ENCODE results near the gene SPEN. TPM values are rescaled to one million over a fixed set of nuclear protein-coding genes. Genes with fewer than 3 reads are reported as not detected.

SPEN gene
- total and polyA plus RNA-seq, 12 donors = 16.4 to 51.2 (median 30.7) TPM

DNA sequence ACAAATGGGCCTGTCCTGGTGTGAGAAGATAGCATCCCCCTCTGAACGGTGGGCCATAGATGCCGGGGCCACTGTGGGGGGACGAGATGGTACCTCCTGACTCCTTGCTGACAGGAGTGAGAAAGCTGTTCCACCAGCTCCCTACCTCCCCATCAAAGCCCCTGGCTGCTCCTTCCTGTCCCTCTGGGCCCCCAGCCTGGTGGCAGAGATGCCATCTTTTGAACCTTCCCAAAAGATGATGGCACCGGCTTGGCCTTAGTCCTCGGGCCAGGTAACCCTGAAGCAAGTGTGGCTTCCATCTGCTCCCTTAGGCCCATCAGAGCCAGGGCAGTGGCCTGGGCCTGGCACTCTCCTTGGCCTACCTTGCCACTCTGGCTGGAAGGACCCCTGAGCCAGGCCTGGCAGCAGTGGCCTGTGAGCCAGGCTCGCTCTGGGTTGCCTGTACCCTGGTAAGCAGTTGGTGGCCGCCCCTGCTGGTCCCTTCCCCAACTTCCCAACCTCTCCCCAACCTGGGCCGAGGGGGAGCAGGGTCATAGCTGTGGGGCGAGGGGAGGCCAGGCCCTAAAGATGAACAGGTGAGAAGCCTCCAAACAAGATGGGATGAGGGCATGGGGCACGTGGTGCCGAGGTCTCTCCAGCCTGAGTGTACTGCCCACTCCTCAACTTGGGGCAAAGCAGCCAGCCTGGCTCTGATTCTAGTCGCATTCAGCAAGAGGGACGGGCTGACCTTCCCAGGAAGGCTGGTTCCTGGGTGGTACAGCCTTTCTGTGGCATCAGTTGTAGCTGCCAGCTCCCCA lies 93.7 kb downstream of the SPEN start:
- intact Hi-C loops (cut with DNase I) = no loop called here
- Histone ChIP-seq H3K36me3 (replicated peaks in 1 of 2) (peaks cover 0 to 86% of the 10 kb centered on the region in 2 donors), H3K9me3 (replicated peaks in 1 of 3) (no peaks in the 10 kb centered on the region), H3K4me3 (no peak overlapping the region), H3K27me3 (no peaks in the 10 kb centered on the region), H3K27ac (peak overlapping the region in 3 of 5 donors; percentile 17 to 76 (median 64)), H3K4me1 (replicated peaks in 1 of 2) (peaks cover 14 to 31% of the 10 kb centered on the region in 2 donors)
- DNase-seq = peak in 1 of 7 donors; percentile 51
- WGBS, 4 donors = 90 to 98% (median 92%) methylated on average over 6 to 13 of the region's 13 CpGs
- TF ChIP-seq POLR2A (IDR thresholded peaks at IDR 0.05) = no peak
- TF ChIP-seq, protein P1, sequence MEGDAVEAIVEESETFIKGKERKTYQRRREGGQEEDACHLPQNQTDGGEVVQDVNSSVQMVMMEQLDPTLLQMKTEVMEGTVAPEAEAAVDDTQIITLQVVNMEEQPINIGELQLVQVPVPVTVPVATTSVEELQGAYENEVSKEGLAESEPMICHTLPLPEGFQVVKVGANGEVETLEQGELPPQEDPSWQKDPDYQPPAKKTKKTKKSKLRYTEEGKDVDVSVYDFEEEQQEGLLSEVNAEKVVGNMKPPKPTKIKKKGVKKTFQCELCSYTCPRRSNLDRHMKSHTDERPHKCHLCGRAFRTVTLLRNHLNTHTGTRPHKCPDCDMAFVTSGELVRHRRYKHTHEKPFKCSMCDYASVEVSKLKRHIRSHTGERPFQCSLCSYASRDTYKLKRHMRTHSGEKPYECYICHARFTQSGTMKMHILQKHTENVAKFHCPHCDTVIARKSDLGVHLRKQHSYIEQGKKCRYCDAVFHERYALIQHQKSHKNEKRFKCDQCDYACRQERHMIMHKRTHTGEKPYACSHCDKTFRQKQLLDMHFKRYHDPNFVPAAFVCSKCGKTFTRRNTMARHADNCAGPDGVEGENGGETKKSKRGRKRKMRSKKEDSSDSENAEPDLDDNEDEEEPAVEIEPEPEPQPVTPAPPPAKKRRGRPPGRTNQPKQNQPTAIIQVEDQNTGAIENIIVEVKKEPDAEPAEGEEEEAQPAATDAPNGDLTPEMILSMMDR (IDR thresholded peaks at IDR 0.05) = no peak

DNA sequence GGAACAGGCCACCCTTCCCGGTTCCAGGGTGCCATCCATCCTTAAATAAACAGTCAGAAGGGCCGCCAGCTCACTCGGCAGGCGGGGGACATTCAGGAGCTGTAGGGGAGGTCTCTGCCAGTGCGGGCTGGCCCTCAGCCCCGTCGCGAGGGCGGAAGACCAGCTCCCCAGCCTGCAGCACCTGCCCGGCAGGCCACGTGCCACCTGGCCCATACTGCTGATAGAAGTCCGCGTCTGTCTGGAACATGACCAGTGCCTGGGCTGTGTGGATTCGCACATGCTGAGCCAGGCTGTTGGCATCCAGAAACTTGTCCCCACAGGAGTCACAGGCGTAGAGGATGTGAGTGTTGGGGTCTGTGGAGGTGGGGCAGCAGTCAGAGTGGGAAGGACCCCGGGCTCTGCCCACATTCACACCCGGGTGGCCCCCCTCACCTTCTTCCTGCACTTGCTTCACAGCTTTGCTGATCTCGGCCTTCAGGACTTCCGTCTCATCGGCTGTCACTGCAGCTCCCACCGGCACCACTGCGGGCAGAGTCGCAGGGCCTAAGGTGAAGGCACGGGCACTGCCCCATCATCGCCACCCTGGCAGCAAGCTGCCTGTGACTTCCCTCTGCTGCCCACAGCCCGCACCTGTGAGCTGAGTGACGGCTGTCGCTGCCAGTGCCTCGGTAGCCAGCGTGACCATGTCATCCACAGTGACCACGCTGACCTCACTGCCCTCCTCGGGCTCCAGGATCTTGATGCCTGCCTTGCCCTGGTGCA lies 94.6 kb downstream of the SPEN start:
- peaks cover 0 to 90% of the 10 kb centered on the region in 2 donors for H3K36me3 ChIP-seq (replicated peaks in 1 of 2)
- no peaks in the 10 kb centered on the region for H3K27me3 ChIP-seq
- H3K9me3 ChIP-seq (replicated peaks in 1 of 3) = no peaks in the 10 kb centered on the region
- H3K4me3 ChIP-seq = no peak overlapping the region
- WGBS, 4 donors = 88 to 98% (median 90%) methylated on average over 12 to 32 of the region's 32 CpGs
- DNase-seq = peak in 2 of 7 donors; percentile 25 to 49
- TF ChIP-seq, protein P1 (IDR thresholded peaks at IDR 0.05) = no peak
- TF ChIP-seq POLR2A (IDR thresholded peaks at IDR 0.05) = no peak
- peak overlapping the region in 2 of 5 donors; percentile 64 to 76 for H3K27ac ChIP-seq
- intact Hi-C loops (cut with DNase I) = no loop called here
- H3K4me1 ChIP-seq (replicated peaks in 1 of 2) = peaks cover 18 to 40% of the 10 kb centered on the region in 2 donors

DNA sequence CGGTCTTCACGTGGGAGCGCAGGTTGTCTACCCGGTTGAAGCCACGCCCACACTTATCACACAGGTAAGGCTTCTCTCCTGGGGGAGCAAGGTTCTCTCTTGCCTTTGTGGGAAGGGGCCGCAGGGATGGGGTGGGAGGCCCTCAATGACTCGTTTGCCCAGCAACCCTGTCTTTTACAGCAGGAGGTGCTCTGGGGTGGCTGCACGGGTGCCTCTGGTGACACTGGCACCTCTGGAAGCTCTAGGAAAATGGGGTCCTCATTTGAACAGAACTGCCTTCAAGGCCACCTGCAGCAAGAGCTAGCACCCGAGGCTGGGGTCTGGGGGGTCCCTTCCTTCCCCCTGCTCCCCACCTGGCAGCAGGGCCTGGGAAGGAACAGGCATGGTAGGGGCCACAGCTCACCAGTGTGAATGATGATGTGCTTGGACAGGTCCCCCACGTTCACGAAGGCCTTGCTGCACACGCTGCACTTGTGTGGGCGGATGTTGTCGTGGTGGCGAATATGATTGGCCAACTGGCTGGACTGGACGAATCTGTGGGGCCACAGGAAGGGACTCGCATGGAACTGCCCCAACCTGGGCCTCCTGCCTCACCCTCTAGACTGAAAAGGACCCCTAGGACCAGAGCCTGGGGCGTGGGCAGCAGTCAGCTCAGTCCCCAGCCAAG lies 95.3 kb downstream of the SPEN start:
- WGBS, 4 donors = 33 to 78% (median 76%) methylated on average over 1 to 18 of the region's 18 CpGs
- no peak for DNase-seq
- no peaks in the 10 kb centered on the region for H3K9me3 ChIP-seq (replicated peaks in 1 of 3)
- intact Hi-C loops (cut with DNase I) = no loop called here
- no peaks in the 10 kb centered on the region for H3K27me3 ChIP-seq
- no peak overlapping the region for H3K4me3 ChIP-seq
- peaks cover 0 to 90% of the 10 kb centered on the region in 2 donors for H3K36me3 ChIP-seq (replicated peaks in 1 of 2)
- peaks cover 18 to 40% of the 10 kb centered on the region in 2 donors for H3K4me1 ChIP-seq (replicated peaks in 1 of 2)
- H3K27ac ChIP-seq = no peak overlapping the region
- TF ChIP-seq, protein P1 (IDR thresholded peaks at IDR 0.05) = no peak
- TF ChIP-seq POLR2A (IDR thresholded peaks at IDR 0.05) = no peak
